H1 (cell line): Measurements from ENCODE around the gene CACUL1. TPM values are rescaled to one million over a fixed set of nuclear protein-coding genes. Genes with fewer than 3 reads are reported as not detected.

ENCODE experiments used
- CTCF ChIA-PET: fragments of 300-600 bp; sonication (Branson Sonifier 250); formaldehyde crosslinking; loops from one replicate; lab custom pipeline; 2021; ENCODE audit not compliant: partially characterized antibody; lab: Charles Lee
- POLR2A ChIA-PET: fragments of 300-600 bp; sonication (Branson Sonifier 250); formaldehyde crosslinking; loops from one replicate; lab custom pipeline; 2021; ENCODE audit warnings: inconsistent platforms; ENCODE audit not compliant: partially characterized antibody; lab: Charles Lee
- DNase-seq, 2 experiments: peaks; one replicate each; pipeline versions ENCODE4 v3.0.0 to v3.0.0-alpha.2; 2010 to 2022; ENCODE audit warnings: low spot score in 2 of 2, low read depth in 1 of 2, mixed read lengths in 1 of 2
- FAIRE-seq: peaks from 2 replicates; lab custom pipeline; 2011; peaks lifted over from hg19 to GRCh38; lab: Jason Lieb, UNC
- H2AFZ ChIP-seq: 2 replicates; pipeline ENCODE4 v1.8.1; 2012; ENCODE audit warnings: low read length, inconsistent platforms
- H2AK5ac ChIP-seq: 2 replicates; pipeline ENCODE4 v1.6.1; 2013; ENCODE audit warnings: low read depth, low read length
- H2BK120ac ChIP-seq: replicated peaks from 2 replicates; pipeline ENCODE3; 2013; ENCODE audit warnings: low read depth, low read length, inconsistent platforms
- H2BK12ac ChIP-seq: 2 replicates; pipeline ENCODE4 v1.6.1; 2013; ENCODE audit warnings: low read depth, low read length
- H2BK15ac ChIP-seq: 2 replicates; pipeline ENCODE4 v1.6.1; 2013; ENCODE audit warnings: low read length
- H2BK20ac ChIP-seq: 2 replicates; pipeline ENCODE4 v1.6.1; 2013; ENCODE audit warnings: low read length
- H2BK5ac ChIP-seq: 2 replicates; pipeline ENCODE4 v1.6.1; 2013; ENCODE audit warnings: low read depth, low read length
- H3K14ac ChIP-seq: 2 replicates; pipeline ENCODE4 v1.6.1; 2013; ENCODE audit warnings: inconsistent platforms; ENCODE audit not compliant: insufficient read length
- H3K18ac ChIP-seq: 2 replicates; pipeline ENCODE4 v1.6.1; 2013; ENCODE audit warnings: low read length; ENCODE audit errors: extremely low read depth
- H3K23ac ChIP-seq: 2 replicates; pipeline ENCODE4 v1.6.1; 2013; ENCODE audit warnings: inconsistent platforms; ENCODE audit not compliant: insufficient read length
- H3K23me2 ChIP-seq: 2 replicates; pipeline ENCODE4 v1.6.1; 2013; ENCODE audit warnings: low read depth, low read length
- H3K27ac ChIP-seq: 2 replicates; pipeline ENCODE4 v1.6.1; 2011; ENCODE audit warnings: low read depth, low read length, inconsistent platforms
- H3K27me3 ChIP-seq, 4 experiments: replicated peaks in 1 of 4; 1 replicate in 1 of 4; 2 replicates in 3 of 4; pipeline versions ENCODE4 v1.6.1 to v1.8.1; 2011 to 2013; ENCODE audit warnings: low read length in 3 of 4, mild to moderate bottlenecking in 3 of 4, inconsistent platforms in 2 of 4, mixed read lengths in 2 of 4, moderate library complexity in 1 of 4; ENCODE audit not compliant: control insufficient read depth in 3 of 4, insufficient read depth in 3 of 4; ENCODE audit errors: extremely low read depth in 1 of 4
- H3K36me3 ChIP-seq, 4 experiments: 2 replicates each; pipeline versions ENCODE4 v1.6.1 to v1.8.1; 2011 to 2013; ENCODE audit warnings: mild to moderate bottlenecking in 4 of 4, low read length in 3 of 4, moderate library complexity in 2 of 4, control low read depth in 1 of 4, inconsistent platforms in 1 of 4; ENCODE audit not compliant: insufficient read depth in 4 of 4, control insufficient read depth in 2 of 4
- H3K4ac ChIP-seq: replicated peaks from 2 replicates; pipeline ENCODE3; 2013; ENCODE audit warnings: low read length, low read depth, mixed read lengths, inconsistent platforms; ENCODE audit not compliant: insufficient read length
- H3K4me1 ChIP-seq, 4 experiments: replicated peaks in 1 of 4; 1 replicate in 1 of 4; 2 replicates in 3 of 4; pipeline versions ENCODE4 v1.6.1 to v1.8.1; 2011 to 2013; ENCODE audit warnings: low read length in 3 of 4, inconsistent platforms in 2 of 4, mixed read lengths in 1 of 4; ENCODE audit not compliant: insufficient read depth in 4 of 4, control insufficient read depth in 3 of 4
- H3K4me2 ChIP-seq, 2 experiments: 2 replicates each; pipeline versions ENCODE4 v1.6.1 to v1.8.1; 2011 to 2013; ENCODE audit warnings: low read depth in 2 of 2, low read length in 2 of 2, control low read depth in 1 of 2, inconsistent platforms in 1 of 2, mild to moderate bottlenecking in 1 of 2; ENCODE audit not compliant: insufficient read depth in 1 of 2
- H3K4me3 ChIP-seq, 4 experiments: fragments of 200-600, 300-600 bp in 1 of 4; sonication (generic), shearing (Covaris generic), sonication (Bioruptor Twin) in 1 of 4; 2 replicates each; pipeline versions ENCODE4 v1.5.1 to v1.8.1; 2011 to 2016; ENCODE audit warnings: low read length in 4 of 4, low read depth in 3 of 4, control low read depth in 2 of 4, inconsistent platforms in 2 of 4, mild to moderate bottlenecking in 2 of 4, mixed read lengths in 1 of 4, moderate library complexity in 1 of 4; ENCODE audit not compliant: insufficient read depth in 2 of 4; ENCODE audit errors: extremely low read depth in 1 of 4
- H3K56ac ChIP-seq: replicated peaks from 2 replicates; pipeline ENCODE3; 2013; ENCODE audit warnings: low read depth, mild to moderate bottlenecking, mixed read lengths, low read length, inconsistent platforms; ENCODE audit not compliant: insufficient read length
- H3K79me1 ChIP-seq: 2 replicates; pipeline ENCODE4 v1.6.1; 2013; ENCODE audit warnings: low read depth, low read length, control low read depth
- H3K79me2 ChIP-seq, 2 experiments: 2 replicates each; pipeline versions ENCODE4 v1.6.1 to v1.8.1; 2012 to 2013; ENCODE audit warnings: low read length in 2 of 2, mild to moderate bottlenecking in 2 of 2, inconsistent platforms in 1 of 2; ENCODE audit not compliant: insufficient read depth in 2 of 2, control insufficient read depth in 1 of 2
- H3K9ac ChIP-seq, 4 experiments: replicated peaks in 1 of 4; 1 replicate in 1 of 4; 2 replicates in 3 of 4; pipeline versions ENCODE4 v1.6.1 to v1.8.1; 2011 to 2013; ENCODE audit warnings: low read depth in 3 of 4, low read length in 3 of 4, control low read depth in 2 of 4, mild to moderate bottlenecking in 2 of 4, moderate library complexity in 2 of 4, inconsistent platforms in 1 of 4; ENCODE audit errors: extremely low read depth in 1 of 4
- H3K9me3 ChIP-seq, 2 experiments: 2 replicates each; pipeline versions ENCODE4 v1.6.1 to v1.8.1; 2012 to 2013; ENCODE audit warnings: mild to moderate bottlenecking in 2 of 2, moderate library complexity in 2 of 2, control low read depth in 1 of 2, inconsistent platforms in 1 of 2, low read depth in 1 of 2, low read length in 1 of 2, mixed read lengths in 1 of 2; ENCODE audit not compliant: insufficient read depth in 2 of 2
- H4K20me1 ChIP-seq, 2 experiments: replicated peaks in 1 of 2; 2 replicates each; pipeline versions ENCODE3 to v1.8.1; 2011 to 2013; ENCODE audit warnings: inconsistent platforms in 2 of 2, low read length in 2 of 2, mild to moderate bottlenecking in 1 of 2; ENCODE audit not compliant: insufficient read depth in 2 of 2, control insufficient read depth in 1 of 2
- H4K5ac ChIP-seq: 2 replicates; pipeline ENCODE4 v1.6.1; 2013; ENCODE audit warnings: low read length, low read depth, mixed read lengths, inconsistent platforms; ENCODE audit not compliant: insufficient read length
- H4K8ac ChIP-seq: 2 replicates; pipeline ENCODE4 v1.8.0; 2013; ENCODE audit warnings: mild to moderate bottlenecking, moderate library complexity, low read length, inconsistent platforms; ENCODE audit not compliant: insufficient read depth; ENCODE audit errors: extremely low read depth
- H4K91ac ChIP-seq: replicated peaks from 2 replicates; pipeline ENCODE3; 2013; ENCODE audit warnings: low read length, mixed read lengths, inconsistent platforms; ENCODE audit not compliant: insufficient read length
- CBX5 ChIP-seq: fragments of 300-800, 300-1000 bp; sonication (generic); IDR thresholded peaks from 2 replicates; pipeline ENCODE4 v1.7.1; 2016; ENCODE audit warnings: antibody characterized with exemption, low read length, low read depth
- CEBPB ChIP-seq: IDR thresholded peaks from 2 replicates; pipeline ENCODE4 v1.6.1; 2012; ENCODE audit warnings: low read depth, low read length
- CHD1 ChIP-seq: IDR thresholded peaks from 2 replicates; pipeline ENCODE4 v1.6.1; 2012; ENCODE audit warnings: low read depth, low read length, improper control_type of control experiment
- EZH2 ChIP-seq: fragments of 200-600 bp; sonication (generic); IDR thresholded peaks from 2 replicates; pipeline ENCODE4 v1.7.1; 2012; ENCODE audit warnings: low read depth, mild to moderate bottlenecking, moderate library complexity, low read length, inconsistent platforms; ENCODE audit not compliant: severe bottlenecking
- KDM5A ChIP-seq: fragments of 200-600 bp; IDR thresholded peaks from 2 replicates; pipeline ENCODE4 v1.7.1; 2012; ENCODE audit warnings: mild to moderate bottlenecking, low read length, inconsistent platforms, mixed read lengths
- NRF1 ChIP-seq: IDR thresholded peaks from 2 replicates; pipeline ENCODE4 v1.6.1; 2011; ENCODE audit warnings: mild to moderate bottlenecking, low read depth, low read length, improper control_type of control experiment
- RFX5 ChIP-seq: IDR thresholded peaks from 2 replicates; pipeline ENCODE4 v1.6.1; 2011; ENCODE audit warnings: low read depth, low read length, improper control_type of control experiment, borderline replicate concordance
- SIX5 ChIP-seq: IDR thresholded peaks from 2 replicates; pipeline ENCODE4 v1.6.1; 2011; ENCODE audit warnings: mild to moderate bottlenecking, low read depth, low read length
- WGBS, 2 experiments: shearing (Covaris generic) in 1 of 2; methylation state at CpG; one replicate each; pipeline versions ENCODE4 v1.1.6 to v1.1.7; 2013 to 2015; ENCODE audit warnings: low lambda C conversion rate in 2 of 2, mixed read lengths in 2 of 2, inconsistent platforms in 1 of 2, low coverage in 1 of 2, missing lambda C conversion rate in 1 of 2; ENCODE audit not compliant: insufficient replicate concordance in 2 of 2, insufficient coverage in 1 of 2, insufficient read length in 1 of 2; ENCODE audit errors: extremely low coverage in 1 of 2, missing lambda C conversion rate in 1 of 2; 5-methylcytosine and 5-hydroxymethylcytosine counted together
- polyA plus RNA-seq, 7 experiments: library from polyadenylated mRNA; depleted of rRNA in 3 of 7; stranded (reverse) in 5 of 7; unstranded in 2 of 7; fragments of >200 nt in 5 of 7; fragments of 200-250 nt in 2 of 7; gene quantifications; 1 replicate in 5 of 7; 2 replicates in 1 of 7; 4 replicates in 1 of 7; pipeline versions ENCODE4 v1.2.1 to v1.2.3, GENCODE V29; 2011 to 2013; ENCODE audit warnings: missing spikeins in 2 of 7, mixed read lengths in 2 of 7
- total RNA-seq: library from RNA; stranded (reverse); fragmentation: NEBNext Ultra II Directional; extraction: Animal tissue kit (Norgen Biotek cat#: 25700); gene quantifications from 2 replicates; pipeline ENCODE4 v1.2.1, GENCODE V29; 2021
- TF ChIP-seq, protein P1 (sequence below): IDR thresholded peaks from 2 replicates; pipeline ENCODE4 v1.6.1; 2011; ENCODE audit warnings: low read depth, mild to moderate bottlenecking, low read length; ENCODE audit not compliant: insufficient read depth
- TF ChIP-seq, protein P2 (sequence below), 3 experiments: IDR thresholded peaks; 1 replicate in 2 of 3; 2 replicates in 1 of 3; pipeline versions ENCODE4 v1.5.1 to v1.6.1; 2011; ENCODE audit warnings: low read length in 3 of 3, mild to moderate bottlenecking in 3 of 3, inconsistent platforms in 2 of 3, low read depth in 1 of 3, moderate library complexity in 1 of 3; ENCODE audit not compliant: insufficient read depth in 1 of 3; ENCODE audit errors: control extremely low read depth in 1 of 3
- TF ChIP-seq, protein P3 (sequence below): IDR thresholded peaks from 2 replicates; pipeline ENCODE4 v1.6.1; 2012; ENCODE audit warnings: inconsistent platforms

The CACUL1 gene
- total and polyA plus RNA-seq, 2 of the 8 experiments (the other 6 are each of a cell fraction or from before 2014, with no cell fraction given), result 6.5 to 34.2 TPM

DNA sequence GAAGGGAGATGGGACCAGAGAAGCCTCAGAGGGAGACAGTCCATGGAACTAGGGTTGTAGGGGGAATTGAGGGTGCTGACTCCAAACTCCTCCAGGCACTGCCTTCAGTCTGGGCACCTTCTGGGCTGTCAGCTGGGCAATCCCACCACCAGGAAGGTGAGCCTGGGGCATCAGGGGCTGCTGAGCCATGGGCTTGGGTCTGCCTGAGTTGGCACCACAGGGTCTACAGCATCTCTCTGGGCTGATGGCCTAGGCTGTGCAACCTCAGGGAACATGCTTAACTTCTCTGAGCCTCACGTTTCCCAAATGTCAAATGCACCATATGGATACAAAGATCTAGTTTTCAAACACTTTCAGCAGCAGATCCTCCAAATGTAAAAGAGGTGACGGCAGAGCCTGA is 112.5 kb downstream of the CACUL1 start:
- no peaks in the 10 kb centered on the region for H3K23me2 ChIP-seq
- H3K14ac ChIP-seq, result no peak overlapping the region
- TF ChIP-seq RFX5 (no peak), EZH2 (no peak), CBX5 (no peak), KDM5A (no peak), SIX5 (no peak), CEBPB (no peak), NRF1 (no peak), CHD1 (no peak)
- TF ChIP-seq, protein P1, sequence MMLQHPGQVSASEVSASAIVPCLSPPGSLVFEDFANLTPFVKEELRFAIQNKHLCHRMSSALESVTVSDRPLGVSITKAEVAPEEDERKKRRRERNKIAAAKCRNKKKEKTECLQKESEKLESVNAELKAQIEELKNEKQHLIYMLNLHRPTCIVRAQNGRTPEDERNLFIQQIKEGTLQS, result no peak
- TF ChIP-seq, protein P2, sequence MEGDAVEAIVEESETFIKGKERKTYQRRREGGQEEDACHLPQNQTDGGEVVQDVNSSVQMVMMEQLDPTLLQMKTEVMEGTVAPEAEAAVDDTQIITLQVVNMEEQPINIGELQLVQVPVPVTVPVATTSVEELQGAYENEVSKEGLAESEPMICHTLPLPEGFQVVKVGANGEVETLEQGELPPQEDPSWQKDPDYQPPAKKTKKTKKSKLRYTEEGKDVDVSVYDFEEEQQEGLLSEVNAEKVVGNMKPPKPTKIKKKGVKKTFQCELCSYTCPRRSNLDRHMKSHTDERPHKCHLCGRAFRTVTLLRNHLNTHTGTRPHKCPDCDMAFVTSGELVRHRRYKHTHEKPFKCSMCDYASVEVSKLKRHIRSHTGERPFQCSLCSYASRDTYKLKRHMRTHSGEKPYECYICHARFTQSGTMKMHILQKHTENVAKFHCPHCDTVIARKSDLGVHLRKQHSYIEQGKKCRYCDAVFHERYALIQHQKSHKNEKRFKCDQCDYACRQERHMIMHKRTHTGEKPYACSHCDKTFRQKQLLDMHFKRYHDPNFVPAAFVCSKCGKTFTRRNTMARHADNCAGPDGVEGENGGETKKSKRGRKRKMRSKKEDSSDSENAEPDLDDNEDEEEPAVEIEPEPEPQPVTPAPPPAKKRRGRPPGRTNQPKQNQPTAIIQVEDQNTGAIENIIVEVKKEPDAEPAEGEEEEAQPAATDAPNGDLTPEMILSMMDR (IDR thresholded peaks at IDR 0.05; ENCODE audit: control extremely low read depth in 1 of 3, insufficient read depth in 1 of 3, low read depth in 1 of 3, low read length in 3 of 3), result no peak
- TF ChIP-seq, protein P3, sequence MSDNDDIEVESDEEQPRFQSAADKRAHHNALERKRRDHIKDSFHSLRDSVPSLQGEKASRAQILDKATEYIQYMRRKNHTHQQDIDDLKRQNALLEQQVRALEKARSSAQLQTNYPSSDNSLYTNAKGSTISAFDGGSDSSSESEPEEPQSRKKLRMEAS, result no peak

More for the DNA sequence above, 112.5 kb downstream of the CACUL1 start:
- no peak overlapping the region for H4K8ac ChIP-seq
- no peaks in the 10 kb centered on the region for H3K79me1 ChIP-seq
- no peak overlapping the region for H2BK5ac ChIP-seq
- H3K36me3 ChIP-seq, result no peaks in the 10 kb centered on the region
- H3K4ac ChIP-seq, result no peak overlapping the region
- no peak overlapping the region for H2BK20ac ChIP-seq
- no peak overlapping the region for H3K9ac ChIP-seq
- H2AFZ ChIP-seq, result no peak overlapping the region
- H4K20me1 ChIP-seq, result peaks cover 0 to 2% of the 10 kb centered on the region in 2 experiments
- H3K27me3 ChIP-seq, result peaks cover 0 to 2% (median 0%) of the 10 kb centered on the region in 4 experiments; a peak in 2 of 7 replicates
- ChIA-PET CTCF (interaction anchor here (1.1 to 2.1 kb wide), 2 partner anchors 17 to 22 kb away, joined by 3 to 4 read pairs; no protein-coding TSS in a partner anchor), POLR2A (no interaction called here)
- H3K18ac ChIP-seq, result no peak overlapping the region
- no peak overlapping the region for H4K5ac ChIP-seq
- H3K27ac ChIP-seq, result no peak overlapping the region
- no peaks in the 10 kb centered on the region for H3K79me2 ChIP-seq
- no peak overlapping the region for H2BK12ac ChIP-seq
- no peak overlapping the region for H2BK120ac ChIP-seq
- H3K4me2 ChIP-seq, result no peak overlapping the region
- WGBS, 2 experiments, result 91% methylated on average over 2 of the region's 2 CpGs; no CpG with 5 or more reads in 1 of the 2 experiments
- no peak for DNase-seq
- H4K91ac ChIP-seq, result no peak overlapping the region
- H3K23ac ChIP-seq, result no peak overlapping the region
- H2BK15ac ChIP-seq, result no peak overlapping the region
- 0 out of 7 replicates have a peak, but pooled peaks cover 0 to 2% (median 0%) of the 10 kb centered on the region in 4 experiments for H3K4me1 ChIP-seq
- no peak for FAIRE-seq
- H3K9me3 ChIP-seq, result peaks cover 5 to 9% of the 10 kb centered on the region in 2 experiments; a peak in 2 of 4 replicates
- H3K56ac ChIP-seq, result no peak overlapping the region
- H3K4me3 ChIP-seq, result no peak overlapping the region
- H2AK5ac ChIP-seq, result no peak overlapping the region
